ENCODE data around the gene OSBPL5. TPM values are rescaled to one million over a fixed set of nuclear protein-coding genes. Genes with fewer than 3 reads are reported as not detected.

Gene OSBPL5, protein sequence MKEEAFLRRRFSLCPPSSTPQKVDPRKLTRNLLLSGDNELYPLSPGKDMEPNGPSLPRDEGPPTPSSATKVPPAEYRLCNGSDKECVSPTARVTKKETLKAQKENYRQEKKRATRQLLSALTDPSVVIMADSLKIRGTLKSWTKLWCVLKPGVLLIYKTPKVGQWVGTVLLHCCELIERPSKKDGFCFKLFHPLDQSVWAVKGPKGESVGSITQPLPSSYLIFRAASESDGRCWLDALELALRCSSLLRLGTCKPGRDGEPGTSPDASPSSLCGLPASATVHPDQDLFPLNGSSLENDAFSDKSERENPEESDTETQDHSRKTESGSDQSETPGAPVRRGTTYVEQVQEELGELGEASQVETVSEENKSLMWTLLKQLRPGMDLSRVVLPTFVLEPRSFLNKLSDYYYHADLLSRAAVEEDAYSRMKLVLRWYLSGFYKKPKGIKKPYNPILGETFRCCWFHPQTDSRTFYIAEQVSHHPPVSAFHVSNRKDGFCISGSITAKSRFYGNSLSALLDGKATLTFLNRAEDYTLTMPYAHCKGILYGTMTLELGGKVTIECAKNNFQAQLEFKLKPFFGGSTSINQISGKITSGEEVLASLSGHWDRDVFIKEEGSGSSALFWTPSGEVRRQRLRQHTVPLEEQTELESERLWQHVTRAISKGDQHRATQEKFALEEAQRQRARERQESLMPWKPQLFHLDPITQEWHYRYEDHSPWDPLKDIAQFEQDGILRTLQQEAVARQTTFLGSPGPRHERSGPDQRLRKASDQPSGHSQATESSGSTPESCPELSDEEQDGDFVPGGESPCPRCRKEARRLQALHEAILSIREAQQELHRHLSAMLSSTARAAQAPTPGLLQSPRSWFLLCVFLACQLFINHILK
- 9.9 and 11.0 TPM in 2 replicates for total RNA-seq (2014; rRNA removed; shearing (Covaris generic); ENCODE audit: low replicate concordance)

DNA sequence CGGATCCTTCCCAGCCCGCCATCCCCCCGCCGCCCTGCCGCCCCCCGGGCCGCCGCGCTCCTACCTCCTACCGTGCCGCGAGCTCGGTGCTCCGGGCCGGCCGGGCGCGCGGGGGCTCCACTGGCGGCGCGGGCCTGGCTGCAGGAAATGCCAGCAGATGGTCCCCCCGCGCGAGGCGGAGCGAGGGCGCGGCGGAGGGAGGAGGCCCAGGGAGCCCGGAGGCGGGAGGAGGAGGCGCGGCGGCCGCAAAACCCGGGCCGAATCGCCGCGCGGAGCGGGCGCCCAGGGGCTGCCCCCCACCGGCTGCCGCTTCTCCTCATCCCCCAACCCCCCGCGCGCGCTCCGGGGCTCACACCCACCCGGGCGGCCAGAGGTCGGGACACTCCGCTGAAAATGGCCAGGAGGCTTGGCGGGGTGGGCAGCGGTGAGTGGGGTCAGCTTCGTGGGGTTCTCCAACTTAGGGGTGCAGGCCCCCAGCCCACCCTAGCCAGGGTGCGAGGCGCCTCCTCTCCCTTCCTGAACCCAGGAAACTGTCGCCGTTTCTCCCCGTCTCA, at the start of gene OSBPL5:
TSS of gene OSBPL5 (minus strand) at position 159 of the 554 bp plus-strand sequence. CDS start 36,162 bp downstream, outside the sequence.
- no peaks in the 10 kb centered on the region for H3K36me3 ChIP-seq
- peak; percentile 64 for DNase-seq
- no peaks in the 10 kb centered on the region for H3K27me3 ChIP-seq
- H3K4me3 ChIP-seq, result peak within 1 kb of the TSS; percentile 51
- no peaks in the 10 kb centered on the region for H3K9me3 ChIP-seq

- Histone ChIP-seq H3K4me3 (no peak overlapping the region), H3K27me3 (no peaks in the 10 kb centered on the region), H3K9me3 (no peaks in the 10 kb centered on the region), H3K36me3 (no peaks in the 10 kb centered on the region)
- DNase-seq, result no peak
These were observed 49.2 kb upstream of the OSBPL5 start for GRCh38 chr11:3214420-3214699.

DNA sequence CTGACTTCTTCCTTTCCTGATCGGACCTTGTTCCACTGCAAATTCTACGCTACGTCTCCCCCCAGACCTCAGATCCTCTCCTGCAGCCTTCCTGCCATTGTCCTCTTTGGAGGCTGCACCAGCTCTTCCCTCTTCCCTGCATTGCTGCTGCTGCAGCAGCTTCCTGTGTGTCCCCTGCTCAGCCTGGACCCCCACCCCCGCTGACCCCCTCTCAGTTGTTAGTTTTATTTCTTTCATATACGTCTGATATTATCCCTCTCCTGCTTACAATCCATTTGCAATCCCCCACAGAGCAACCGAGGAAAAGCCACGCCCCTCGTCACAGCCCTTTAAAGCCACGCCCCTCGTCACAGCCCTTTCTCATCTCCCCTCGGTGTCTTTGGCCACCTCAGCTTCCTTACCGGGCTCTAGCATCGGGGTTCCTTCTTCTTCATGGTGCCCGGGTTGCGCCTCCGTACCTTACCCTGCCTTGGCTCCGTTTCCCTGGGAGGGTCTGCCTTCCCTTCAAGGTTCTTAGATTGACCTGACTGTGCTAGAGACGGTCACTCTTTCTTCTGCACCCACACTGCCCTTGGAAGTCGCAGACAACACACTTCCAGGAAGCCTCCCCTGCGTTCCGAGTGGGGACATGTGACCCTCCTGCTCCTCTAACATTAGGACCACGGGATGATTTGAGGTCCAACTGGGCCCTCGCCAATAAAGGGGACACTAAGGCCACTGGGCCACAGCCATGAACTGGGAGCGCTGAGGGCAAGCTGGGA, 48.7 kb upstream of the OSBPL5 start:
- H3K9me3 ChIP-seq, result no peaks in the 10 kb centered on the region
- DNase-seq, result no peak
- no peak overlapping the region for H3K4me3 ChIP-seq
- no peaks in the 10 kb centered on the region for H3K27me3 ChIP-seq
- H3K36me3 ChIP-seq, result no peaks in the 10 kb centered on the region

- H3K9me3 ChIP-seq, result no peaks in the 10 kb centered on the region
- no peaks in the 10 kb centered on the region for H3K27me3 ChIP-seq
- DNase-seq, result no peak
- H3K36me3 ChIP-seq, result no peaks in the 10 kb centered on the region
- no peak overlapping the region for H3K4me3 ChIP-seq
These were observed 43.2 kb upstream of the OSBPL5 start for GRCh38 chr11:3208272-3208671.

- no peak for DNase-seq
- Histone ChIP-seq H3K36me3 (no peaks in the 10 kb centered on the region), H3K4me3 (no peak overlapping the region), H3K9me3 (no peaks in the 10 kb centered on the region), H3K27me3 (no peaks in the 10 kb centered on the region)
These were observed 42.5 kb upstream of the OSBPL5 start for GRCh38 chr11:3207526-3208189.

GRCh38 chr11:3206922-3207204, 41.8 kb upstream of the OSBPL5 start:
- Histone ChIP-seq H3K27me3 (no peaks in the 10 kb centered on the region), H3K36me3 (no peaks in the 10 kb centered on the region), H3K4me3 (no peak overlapping the region), H3K9me3 (no peaks in the 10 kb centered on the region)
- no peak for DNase-seq

GRCh38 chr11:3206156-3206921, 41.2 kb upstream of the OSBPL5 start:
- no peaks in the 10 kb centered on the region for H3K9me3 ChIP-seq
- no peaks in the 10 kb centered on the region for H3K36me3 ChIP-seq
- H3K4me3 ChIP-seq, result no peak overlapping the region
- no peak for DNase-seq
- no peaks in the 10 kb centered on the region for H3K27me3 ChIP-seq

DNA sequence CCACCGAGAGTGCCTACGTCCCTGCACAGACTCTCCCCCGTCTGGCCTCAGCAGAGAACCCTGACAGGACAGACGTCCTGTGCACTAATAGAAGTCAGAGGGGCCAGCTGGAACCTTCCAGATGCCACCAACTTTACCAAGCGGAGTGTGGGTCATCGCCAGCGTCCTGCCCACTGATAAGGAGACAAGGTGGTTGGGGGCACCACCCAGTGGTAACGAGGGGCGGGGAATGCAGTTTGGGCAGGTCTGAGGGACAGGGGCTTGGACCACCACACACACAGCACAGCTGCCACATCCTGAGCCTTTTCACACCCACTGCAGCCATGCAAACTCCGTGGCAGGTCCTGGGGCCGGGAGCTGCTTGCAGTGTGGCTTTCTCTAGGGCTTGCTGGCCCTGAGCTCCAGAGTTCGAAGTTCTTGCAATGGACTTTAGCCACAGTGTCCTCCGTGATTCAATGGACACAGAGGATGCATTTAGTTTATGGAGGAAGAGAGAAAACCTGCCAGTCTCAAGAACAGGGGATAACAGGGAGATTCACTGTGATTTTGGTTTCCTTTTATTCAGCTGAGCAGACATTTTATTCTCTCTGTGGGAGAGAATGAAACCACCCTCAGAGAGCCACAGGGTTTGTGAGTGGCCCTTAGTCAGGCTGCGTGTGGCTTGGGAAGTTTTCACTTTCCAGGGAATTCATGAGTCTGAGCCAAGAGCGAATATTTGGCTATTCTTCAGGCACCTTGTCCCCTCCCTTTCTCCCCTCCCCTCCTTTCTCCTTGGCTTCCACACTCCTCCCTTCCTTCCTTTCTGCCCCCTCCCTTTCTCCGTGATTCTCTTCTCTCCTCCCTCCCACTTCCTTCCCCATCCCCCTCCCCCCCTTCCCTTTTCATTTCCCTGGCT, 40.4 kb upstream of the OSBPL5 start:
- Histone ChIP-seq H3K9me3 (no peaks in the 10 kb centered on the region), H3K36me3 (no peaks in the 10 kb centered on the region), H3K4me3 (no peak overlapping the region), H3K27me3 (no peaks in the 10 kb centered on the region)
- DNase-seq, result no peak

GRCh38 chr11:3204141-3205015, 39.3 kb upstream of the OSBPL5 start:
- no peak for DNase-seq
- no peaks in the 10 kb centered on the region for H3K36me3 ChIP-seq
- H3K4me3 ChIP-seq, result no peak overlapping the region
- no peaks in the 10 kb centered on the region for H3K27me3 ChIP-seq
- H3K9me3 ChIP-seq, result no peaks in the 10 kb centered on the region

DNA sequence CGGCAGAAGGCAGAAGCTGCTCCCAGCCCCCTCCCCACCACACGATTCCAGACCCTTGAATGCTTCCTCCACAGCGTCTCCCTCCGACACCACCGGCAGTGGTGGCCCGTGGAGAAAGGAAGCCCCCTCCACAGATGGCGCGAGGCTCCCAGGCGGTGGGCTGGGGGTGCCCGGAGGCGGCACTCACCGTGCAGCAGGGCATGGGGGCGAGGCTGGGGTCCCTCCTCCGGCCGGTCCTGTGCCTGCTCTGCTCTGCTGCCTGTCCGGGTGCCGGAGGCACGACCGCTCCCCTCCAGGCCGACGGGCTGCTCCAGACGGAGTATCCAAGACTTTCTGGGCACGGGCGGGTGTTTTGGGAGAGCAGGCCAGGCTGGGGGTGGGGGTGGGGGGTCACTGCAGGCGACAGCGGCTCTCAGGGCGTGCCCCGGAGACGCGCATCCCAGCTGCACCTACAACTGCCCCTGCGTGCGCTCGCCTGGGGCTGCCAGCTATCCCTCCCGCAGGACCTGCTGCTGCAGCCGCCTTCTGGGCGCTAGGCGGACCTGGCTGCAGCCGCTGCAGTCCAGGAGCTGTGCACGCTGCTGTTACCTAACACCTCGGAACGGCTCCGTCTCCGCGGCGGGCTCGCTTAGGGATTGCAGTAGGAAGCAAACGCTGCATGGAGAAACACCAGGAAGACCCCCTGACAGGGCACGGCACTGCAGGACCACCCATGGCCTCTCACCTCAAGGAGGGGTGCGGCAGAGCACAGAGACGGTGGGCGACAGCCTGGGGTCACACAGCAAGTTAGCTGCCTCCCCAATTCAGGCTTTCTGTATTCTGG, 38.3 kb upstream of the OSBPL5 start:
- Histone ChIP-seq H3K36me3 (no peaks in the 10 kb centered on the region), H3K4me3 (no peak overlapping the region), H3K9me3 (no peaks in the 10 kb centered on the region), H3K27me3 (no peaks in the 10 kb centered on the region)
- no peak for DNase-seq

DNA sequence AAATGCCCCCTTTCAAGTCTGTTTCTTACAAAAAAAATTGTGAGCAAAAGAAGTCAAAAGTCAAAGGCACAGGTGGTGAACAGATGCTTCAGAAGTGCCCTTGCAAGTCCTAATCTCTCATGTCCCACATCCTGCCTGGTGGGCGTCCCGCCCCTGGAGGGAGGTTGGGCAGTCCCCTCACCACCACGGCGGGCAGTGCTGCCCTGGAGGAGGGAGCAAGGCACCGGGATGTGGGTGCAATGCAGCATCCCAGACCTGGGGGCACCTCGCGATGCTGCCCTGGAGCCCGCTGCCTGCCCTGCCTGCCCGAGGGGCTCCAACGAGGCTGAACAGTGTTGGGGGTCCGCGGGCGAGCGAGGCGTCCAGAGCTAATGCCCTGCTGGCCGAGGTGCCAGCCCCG, 37.6 kb upstream of the OSBPL5 start:
- no peaks in the 10 kb centered on the region for H3K27me3 ChIP-seq
- H3K4me3 ChIP-seq, result no peak overlapping the region
- DNase-seq, result no peak
- no peaks in the 10 kb centered on the region for H3K36me3 ChIP-seq
- H3K9me3 ChIP-seq, result no peaks in the 10 kb centered on the region

DNA sequence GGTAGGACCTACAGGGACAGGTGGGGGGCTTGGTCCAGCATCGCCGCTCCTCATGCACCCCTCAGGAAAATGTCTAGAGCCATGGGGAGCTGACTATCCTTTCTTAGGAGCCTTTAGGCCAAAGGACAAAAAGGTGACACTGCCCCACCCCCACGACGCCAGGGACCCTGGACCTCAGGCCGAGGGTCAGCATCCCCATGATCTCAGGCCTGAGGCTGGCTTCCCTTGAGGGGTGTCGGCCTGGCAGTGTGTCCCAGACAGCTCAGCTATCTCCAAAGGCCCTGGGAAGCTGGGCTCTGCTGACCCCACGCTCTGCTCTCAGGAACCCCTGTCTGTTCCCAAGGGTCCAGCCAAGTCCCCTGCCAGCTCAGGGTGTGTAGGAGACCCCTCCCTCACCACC, 37.2 kb upstream of the OSBPL5 start:
- Histone ChIP-seq H3K36me3 (no peaks in the 10 kb centered on the region), H3K9me3 (no peaks in the 10 kb centered on the region), H3K27me3 (no peaks in the 10 kb centered on the region), H3K4me3 (no peak overlapping the region)
- no peak for DNase-seq

- no peaks in the 10 kb centered on the region for H3K9me3 ChIP-seq
- H3K36me3 ChIP-seq, result no peaks in the 10 kb centered on the region
- no peak overlapping the region for H3K4me3 ChIP-seq
- no peak for DNase-seq
- H3K27me3 ChIP-seq, result no peaks in the 10 kb centered on the region
These were observed 36.6 kb upstream of the OSBPL5 start for GRCh38 chr11:3201677-3202181.
